Breast epithelium (tissue), 3 donors: ENCODE results near the gene FAAP20.

Experiments used
- CTCF ChIP-seq, 3 donors: fragments of 450-650 bp; IDR thresholded peaks; one replicate each; pipeline ENCODE4 v1.5.1; 2016 to 2017; ENCODE audit warnings: antibody characterized with exemption in 3 of 3, mild to moderate bottlenecking in 3 of 3, moderate library complexity in 3 of 3
- POLR2A ChIP-seq: fragments of 450-650 bp; IDR thresholded peaks from one replicate; pipeline ENCODE4 v1.6.1; 2016; ENCODE audit warnings: antibody characterized with exemption, mild to moderate bottlenecking, moderate library complexity

GRCh38 chr1:2202843-2203601 is 8.4 kb upstream of the FAAP20 start:
- no peak for TF ChIP-seq CTCF (IDR thresholded peaks at IDR 0.05)
- TF ChIP-seq POLR2A: no peak
